Bronchial epithelial cell (primary cell): Measurements from ENCODE around the gene PLCG1. TPM values are rescaled to one million over a fixed set of nuclear protein-coding genes. Genes with fewer than 3 reads are reported as not detected.

Experiments
- DNase-seq: peaks from one replicate; pipeline ENCODE4 v3.0.0-alpha.2; 2010; ENCODE audit warnings: low read depth
- FAIRE-seq: peaks from 2 replicates; lab custom pipeline; 2011; peaks lifted over from hg19 to GRCh38; lab: Jason Lieb, UNC
- H3K27me3 ChIP-seq: 2 replicates; pipeline ENCODE4 v1.5.1; 2011; ENCODE audit warnings: low read length; ENCODE audit not compliant: control insufficient read depth, insufficient read depth
- H3K36me3 ChIP-seq: 2 replicates; pipeline ENCODE4 v1.5.1; 2011; ENCODE audit warnings: low read length; ENCODE audit not compliant: control insufficient read depth, insufficient read depth
- H3K4me3 ChIP-seq: 2 replicates; pipeline ENCODE4 v1.5.1; 2011; ENCODE audit warnings: mild to moderate bottlenecking, low read depth, low read length, control low read depth
- CTCF ChIP-seq: IDR thresholded peaks from 2 replicates; pipeline ENCODE4 v1.5.1; 2011; ENCODE audit warnings: mild to moderate bottlenecking, moderate library complexity, low read length, control low read depth, inconsistent platforms; ENCODE audit not compliant: insufficient read depth, severe bottlenecking
- total RNA-seq: library from RNA; depleted of rRNA; stranded (reverse); fragments of >200 nt; gene quantifications from 2 replicates; pipeline ENCODE4 v1.2.1, GENCODE V29; 2014

Gene PLCG1
- total RNA-seq, 1 donor from 2014 or later, result 20.8 TPM

GRCh38 chr20:41196653-41197225, 59.4 kb downstream of the PLCG1 start:
- DNase-seq (no peak), FAIRE-seq (peak; percentile 23)
- H3K36me3 ChIP-seq, result no peaks in the 10 kb centered on the region
- H3K27me3 ChIP-seq, result no peaks in the 10 kb centered on the region
- H3K4me3 ChIP-seq, result no peak overlapping the region
- TF ChIP-seq CTCF, result no peak

GRCh38 chr20:41198443-41198842, 61.1 kb downstream of the PLCG1 start:
- no peak for FAIRE-seq
- DNase-seq, result no peak
- no peak overlapping the region for H3K4me3 ChIP-seq
- no peaks in the 10 kb centered on the region for H3K27me3 ChIP-seq
- TF ChIP-seq CTCF, result no peak
- peaks cover under 1% of the 10 kb centered on the region for H3K36me3 ChIP-seq

GRCh38 chr20:41200446-41201202, 63.3 kb downstream of the PLCG1 start:
- Histone ChIP-seq H3K36me3 (peaks cover 2% of the 10 kb centered on the region), H3K27me3 (no peaks in the 10 kb centered on the region), H3K4me3 (no peak overlapping the region)
- DNase-seq (no peak), FAIRE-seq (no peak)
- no peak for TF ChIP-seq CTCF

GRCh38 chr20:41201760-41202159, 64.4 kb downstream of the PLCG1 start:
- no peak for TF ChIP-seq CTCF
- FAIRE-seq (no peak), DNase-seq (no peak)
- Histone ChIP-seq H3K4me3 (no peak overlapping the region), H3K27me3 (no peaks in the 10 kb centered on the region), H3K36me3 (peaks cover 2% of the 10 kb centered on the region)

GRCh38 chr20:41202426-41202825, 65.1 kb downstream of the PLCG1 start:
- Histone ChIP-seq H3K27me3 (no peaks in the 10 kb centered on the region), H3K4me3 (no peak overlapping the region), H3K36me3 (peaks cover 2% of the 10 kb centered on the region)
- FAIRE-seq, result no peak
- DNase-seq, result no peak
- TF ChIP-seq CTCF, result no peak

- H3K36me3 ChIP-seq, result peaks cover 2% of the 10 kb centered on the region
- TF ChIP-seq CTCF, result no peak
- no peak for DNase-seq
- H3K27me3 ChIP-seq, result no peaks in the 10 kb centered on the region
- no peak overlapping the region for H3K4me3 ChIP-seq
- FAIRE-seq, result no peak
These were observed 66.3 kb downstream of the PLCG1 start for GRCh38 chr20:41203660-41204059.
